G401 (cell line): ENCODE measurements around the gene CATSPER4. TPM values are rescaled to one million over a fixed set of nuclear protein-coding genes. Genes with fewer than 3 reads are reported as not detected.

ENCODE experiments used
- DNase-seq: peaks from one replicate; pipeline ENCODE4 v3.0.0-alpha.2; 2015; ENCODE audit warnings: low spot score
- in situ Hi-C: cut with HindIII; loops from 2 replicates; pipeline ENCODE4 v1.10.0; 2016; ENCODE audit warnings: low sequenced_read_pairs, mixed read lengths
- total RNA-seq: library from RNA; depleted of rRNA; stranded (reverse); fragments of >200 nt; shearing (Covaris generic); gene quantifications from 2 replicates; pipeline ENCODE4 v1.2.3, GENCODE V29; 2014

The CATSPER4 gene
- total RNA-seq, 1 experiment from 2014 or later: not detected

GRCh38 chr1:26164036-26164860 is 26.2 kb upstream of the CATSPER4 start:
- peak; percentile 25 for DNase-seq
- in situ Hi-C loops: no loop called here

- in situ Hi-C loops: loop anchor here (5.0 kb wide), 1 partner anchor 63 kb away; no protein-coding TSS in a partner anchor
- DNase-seq: no peak
Observed at GRCh38 chr1:26164861-26165842, 25.2 kb upstream of the CATSPER4 start.

DNA sequence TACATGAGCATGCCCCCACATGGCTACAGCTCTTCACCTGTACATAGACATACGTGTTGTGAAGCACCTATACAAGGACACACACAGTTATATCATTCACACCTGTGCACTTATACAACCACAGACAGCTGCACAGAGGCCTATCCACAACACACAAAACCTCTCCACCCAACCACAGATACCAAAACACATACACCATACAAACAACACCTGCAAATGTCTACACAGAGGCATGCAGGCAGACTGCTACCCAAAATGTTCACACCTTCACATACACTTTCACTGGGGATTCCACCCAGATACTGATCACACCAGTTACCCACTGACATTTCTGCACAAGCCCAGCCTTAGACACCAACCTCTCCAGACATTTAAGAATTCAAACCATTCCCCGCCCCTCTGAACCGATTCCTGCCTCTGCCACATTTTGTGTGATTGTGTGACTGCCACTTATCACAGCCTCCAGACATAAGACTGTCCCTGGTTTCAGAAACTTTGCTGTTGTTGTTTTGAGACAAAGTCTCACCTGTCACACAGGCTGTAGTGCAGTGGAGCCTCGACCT is 23.6 kb upstream of the CATSPER4 start:
- in situ Hi-C loops: loop anchor here (5.0 kb wide), 1 partner anchor 64 kb away; no protein-coding TSS in a partner anchor
- DNase-seq: no peak

- no peak for DNase-seq
- in situ Hi-C loops: loop anchor here (5.0 kb wide), 1 partner anchor 66 kb away; no protein-coding TSS in a partner anchor
Observed at GRCh38 chr1:26168410-26169197, 21.8 kb upstream of the CATSPER4 start, which contains the start of gene C1orf232. C1orf232 (minus strand) TSS chr1:26168963; CDS start chr1:26168499, 464 bp downstream.

DNA sequence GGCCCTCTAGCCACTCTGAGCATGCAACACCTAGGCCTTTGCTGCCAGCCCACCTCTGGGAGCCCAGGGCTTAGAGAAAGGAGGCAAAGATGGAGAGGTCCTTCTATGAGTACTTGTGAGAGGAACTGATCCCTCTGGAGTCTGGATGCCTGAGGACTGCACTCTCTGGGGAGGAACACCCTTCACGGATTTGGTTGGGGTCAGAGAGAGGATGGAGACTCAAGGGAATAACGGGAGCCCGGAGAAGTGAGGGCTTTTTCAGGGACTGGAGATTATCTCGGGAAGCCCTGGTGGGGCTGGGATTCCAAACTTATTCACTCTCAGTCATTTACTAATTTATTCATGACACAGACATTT is 21.2 kb upstream of the CATSPER4 start:
- DNase-seq: peak; percentile 17
- in situ Hi-C loops: loop anchor here (5.0 kb wide), 1 partner anchor 67 kb away; no protein-coding TSS in a partner anchor

GRCh38 chr1:26169669-26170471 is 20.5 kb upstream of the CATSPER4 start, which contains the start of gene ZNF593:
ZNF593 (plus strand) TSS chr1:26169908; CDS start chr1:26169984, 76 bp downstream.
- in situ Hi-C loops: loop anchor here (5.0 kb wide), 1 partner anchor 68 kb away; no protein-coding TSS in a partner anchor
- DNase-seq: peak; percentile 91

DNA sequence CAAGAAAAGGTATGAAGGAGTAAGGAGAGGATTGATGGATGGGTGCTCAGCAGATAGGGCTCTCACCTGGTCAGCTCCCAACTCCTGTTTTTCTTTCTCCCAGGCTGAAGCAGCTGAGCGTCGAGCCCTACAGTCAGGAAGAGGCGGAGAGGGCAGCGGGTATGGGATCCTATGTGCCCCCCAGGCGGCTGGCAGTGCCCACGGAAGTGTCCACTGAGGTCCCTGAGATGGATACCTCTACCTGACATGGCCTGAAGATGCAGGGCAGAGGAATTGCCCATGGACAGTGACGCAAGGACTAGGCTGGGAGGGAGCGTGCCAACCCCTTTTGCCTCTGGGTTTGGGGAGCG is 20.0 kb upstream of the CATSPER4 start:
- in situ Hi-C loops: no loop called here
- DNase-seq: no peak

- in situ Hi-C loops: no loop called here
- DNase-seq: no peak
Observed at GRCh38 chr1:26171084-26172072, 19.0 kb upstream of the CATSPER4 start, which contains the start of gene ZNF593OS. ZNF593OS (minus strand) TSS chr1:26171832; CDS start chr1:26171661, 171 bp downstream.

DNA sequence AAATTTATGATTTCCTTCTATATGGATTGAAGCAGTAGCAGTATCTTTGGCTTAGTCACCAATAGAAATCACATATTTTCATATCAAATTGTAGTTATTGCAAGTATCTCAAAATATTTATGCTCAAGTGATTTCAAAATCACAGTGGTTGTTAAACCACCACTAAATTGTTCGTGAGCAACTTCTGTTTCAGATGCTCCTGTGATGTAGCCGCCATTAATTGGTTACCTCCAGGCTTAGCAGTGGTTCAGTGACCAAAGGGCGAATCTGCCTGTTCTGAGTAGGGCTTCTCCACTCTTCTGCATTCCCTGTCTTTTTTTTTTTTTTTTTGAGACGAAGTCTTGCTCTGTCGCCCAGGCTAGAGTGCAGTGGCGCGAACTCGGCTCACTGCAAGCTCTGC is 15.1 kb upstream of the CATSPER4 start:
- in situ Hi-C loops: no loop called here
- no peak for DNase-seq

DNA sequence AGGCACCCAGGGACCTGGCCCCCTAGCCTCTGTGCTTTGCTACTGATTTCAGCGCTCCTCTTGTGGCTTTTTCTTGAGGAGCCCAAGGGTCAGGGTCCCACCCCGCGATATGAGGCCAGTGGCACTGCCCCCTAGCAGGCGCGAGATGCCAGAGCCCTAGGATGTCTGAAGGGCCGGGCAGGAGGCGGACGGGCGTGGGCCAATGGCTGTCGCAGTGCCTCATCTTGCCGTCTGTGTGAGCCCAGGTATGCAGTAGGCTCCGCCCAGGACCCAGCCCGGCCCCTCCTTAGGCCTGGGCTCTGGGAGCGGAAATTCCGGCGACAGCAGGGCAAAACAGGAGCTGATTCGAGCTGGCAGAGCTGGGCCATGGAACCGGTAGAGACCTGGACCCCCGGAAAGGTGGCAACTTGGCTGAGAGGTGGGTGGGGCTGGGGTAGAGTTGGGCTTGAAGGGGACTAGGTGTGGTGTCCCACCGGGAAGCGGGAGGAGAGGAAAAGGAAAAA is 13.2 kb upstream of the CATSPER4 start, which contains the start of gene CNKSR1:
CNKSR1 (plus strand) TSS at position 310 of the 503 bp plus-strand sequence; CDS start at position 367, 57 bp downstream.
- in situ Hi-C loops: no loop called here
- no peak for DNase-seq

GRCh38 chr1:26180010-26180506 is 10.3 kb upstream of the CATSPER4 start:
- no peak for DNase-seq
- in situ Hi-C loops: no loop called here

DNA sequence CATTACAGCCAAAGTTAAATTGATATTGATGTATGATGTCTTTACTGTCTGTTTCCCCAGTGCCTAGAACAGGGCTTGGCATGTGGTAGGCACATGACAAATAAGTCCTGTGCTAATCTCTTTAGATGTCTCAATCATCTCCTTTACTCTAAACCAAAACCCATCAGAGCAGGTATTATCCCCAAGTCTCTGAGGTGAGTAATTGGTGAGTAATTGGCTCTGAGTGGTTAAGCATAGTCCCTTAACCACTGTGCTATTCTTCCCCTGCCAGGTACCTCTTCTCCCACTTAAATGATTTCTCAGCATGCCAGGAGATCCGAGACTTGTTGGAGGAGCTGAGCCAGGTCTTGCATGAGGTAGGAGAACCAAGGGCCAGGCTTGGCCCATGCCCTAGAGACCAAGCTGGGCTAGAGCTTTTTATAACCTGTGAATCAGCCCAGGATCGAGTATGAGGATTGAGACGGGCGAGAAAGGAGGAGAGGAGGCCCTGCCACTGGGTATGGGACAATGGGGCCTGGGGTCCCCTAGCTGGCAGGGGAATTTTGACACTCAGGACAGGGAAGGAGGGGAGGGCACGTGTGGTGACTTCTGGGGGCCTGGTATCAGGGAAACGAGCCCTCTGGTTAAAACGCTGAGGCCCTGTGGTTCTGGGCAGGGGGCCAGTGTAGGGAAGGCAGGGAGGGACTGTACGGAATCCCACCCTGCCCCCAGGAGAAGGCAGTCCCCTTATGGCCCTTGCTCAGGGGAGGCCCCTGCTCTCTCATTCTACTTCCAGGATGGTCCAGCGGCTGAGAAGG is 8.6 kb upstream of the CATSPER4 start:
- DNase-seq: no peak
- in situ Hi-C loops: no loop called here

DNA sequence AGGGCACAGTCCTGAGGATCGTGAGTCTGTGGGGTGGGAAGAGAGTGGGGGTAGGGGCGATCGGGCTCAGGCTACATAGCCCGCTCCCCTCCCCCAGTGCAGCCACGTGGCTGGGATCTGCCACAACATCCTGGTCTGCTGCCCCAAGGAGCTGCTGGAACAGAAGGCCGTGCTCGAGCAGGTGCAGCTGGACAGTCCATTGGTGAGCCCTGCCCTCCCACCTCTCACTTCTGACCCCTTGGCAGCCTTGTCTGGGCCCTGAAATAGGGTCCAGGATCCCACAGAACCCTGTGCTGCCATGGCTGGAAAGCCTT is 8.1 kb upstream of the CATSPER4 start:
- in situ Hi-C loops: no loop called here
- DNase-seq: no peak

DNA sequence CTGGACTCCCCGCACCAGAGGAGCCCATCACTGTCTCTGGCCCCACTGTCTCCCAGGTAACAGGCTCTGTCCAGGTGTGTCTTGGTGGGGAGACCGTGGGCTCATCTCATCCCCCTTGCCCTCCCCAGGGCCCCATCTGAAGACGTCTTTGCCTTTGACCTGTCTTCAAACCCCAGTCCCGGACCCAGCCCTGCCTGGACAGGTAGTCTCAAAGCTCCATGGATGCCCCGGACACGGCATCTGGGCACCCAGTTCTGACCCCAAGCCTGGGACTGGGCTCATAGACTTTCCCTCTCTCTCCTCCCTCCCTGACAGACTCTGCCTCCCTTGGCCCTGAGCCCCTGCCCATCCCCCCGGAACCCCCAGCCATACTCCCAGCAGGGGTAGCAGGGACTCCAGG is 6.3 kb upstream of the CATSPER4 start:
- in situ Hi-C loops: no loop called here
- DNase-seq: no peak

DNA sequence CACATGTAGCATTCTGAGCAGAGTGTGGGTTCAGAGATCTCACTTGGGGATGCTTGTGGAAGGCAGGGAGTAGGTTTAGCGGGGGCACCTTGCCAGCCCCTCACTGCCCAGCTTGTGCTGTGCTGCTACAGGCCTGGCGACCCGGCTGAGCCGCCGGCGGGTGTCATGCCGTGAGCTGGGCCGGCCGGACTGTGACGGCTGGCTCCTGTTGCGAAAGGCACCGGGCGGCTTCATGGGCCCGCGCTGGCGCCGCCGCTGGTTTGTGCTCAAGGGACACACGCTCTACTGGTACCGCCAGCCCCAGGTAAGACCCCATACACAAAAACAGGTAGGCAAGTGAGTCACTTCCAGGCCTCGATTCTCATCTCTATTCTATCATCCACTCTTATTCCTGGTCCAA is 5.5 kb upstream of the CATSPER4 start:
- in situ Hi-C loops: no loop called here
- DNase-seq: no peak
